GDM1 (cell line): ENCODE data around the gene SERP1.

Experiments used
- DNase-seq: peaks from one replicate; lab custom pipeline; 2025; lab: John Stamatoyannopoulos, UW

SERP1 gene

GRCh38 chr3:150546226-150547044 lies at the start of gene SERP1, which contains the start of gene EIF2A:
Gene SERP1, minus strand, starts transcription at chr3:150546496. Its CDS starts 361 bp downstream, at chr3:150546135.
Gene EIF2A, plus strand, starts transcription at chr3:150546787. Its CDS starts 16 bp downstream, at chr3:150546803.
- peak; percentile 99 for DNase-seq

DNA sequence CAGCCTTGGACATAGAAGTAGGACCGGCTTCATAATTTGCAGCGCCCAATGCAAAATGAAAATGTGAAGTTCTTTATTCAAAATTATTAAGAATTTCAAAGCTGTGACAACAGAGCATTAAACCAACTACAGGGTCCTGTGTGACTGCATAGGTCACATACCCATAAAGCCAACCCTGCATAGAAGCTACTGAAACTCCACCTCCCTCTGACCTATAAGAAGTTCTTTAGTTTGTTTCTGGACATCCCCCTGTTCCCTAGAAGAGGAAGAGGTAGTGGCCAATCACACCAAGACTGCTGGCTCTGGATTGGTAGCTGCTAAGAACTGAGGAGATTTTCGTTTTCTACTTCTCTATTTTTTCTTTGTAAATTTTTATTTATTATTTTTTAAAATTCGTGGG lies 47.9 kb upstream of the SERP1 start:
- DNase-seq, result no peak

DNA sequence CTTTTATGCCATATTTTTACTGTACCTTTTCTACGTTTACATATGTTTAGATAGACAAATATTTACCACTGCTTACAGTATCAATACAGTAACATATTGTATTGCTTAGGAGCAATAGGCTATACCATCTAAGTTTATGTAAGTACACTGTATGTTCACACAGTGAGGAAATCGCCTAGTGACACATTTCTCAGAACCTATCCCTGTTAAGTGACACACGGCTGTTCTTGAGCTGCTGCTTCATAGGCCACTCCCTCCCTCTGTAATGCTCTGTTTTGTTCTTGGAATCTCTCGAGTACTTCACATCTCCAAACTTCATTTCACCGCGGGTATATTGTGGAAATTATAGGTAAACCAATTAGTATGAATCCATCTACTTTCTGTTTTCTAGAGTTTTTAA lies 43.5 kb upstream of the SERP1 start:
- no peak for DNase-seq

GRCh38 chr3:150588027-150588830 lies 41.9 kb upstream of the SERP1 start:
- DNase-seq, result no peak

DNA sequence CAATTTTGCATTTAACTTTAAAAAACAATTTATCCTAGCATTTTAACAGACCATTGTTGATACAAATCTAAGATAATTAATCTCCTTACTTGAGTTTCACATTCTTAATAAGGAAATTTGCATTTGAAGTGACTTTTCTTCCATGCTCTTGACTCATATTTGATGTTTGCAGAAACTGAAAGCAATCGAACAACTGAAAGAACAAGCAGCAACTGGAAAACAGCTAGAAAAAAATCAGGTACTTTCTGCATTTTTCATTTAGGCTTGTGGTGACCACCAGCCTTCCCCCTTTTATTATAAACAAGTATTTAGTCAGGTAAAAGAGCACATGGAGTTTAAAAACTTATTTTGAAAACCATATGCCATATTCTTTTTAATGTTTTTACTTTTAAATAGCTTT lies 36.7 kb upstream of the SERP1 start:
- no peak for DNase-seq

DNA sequence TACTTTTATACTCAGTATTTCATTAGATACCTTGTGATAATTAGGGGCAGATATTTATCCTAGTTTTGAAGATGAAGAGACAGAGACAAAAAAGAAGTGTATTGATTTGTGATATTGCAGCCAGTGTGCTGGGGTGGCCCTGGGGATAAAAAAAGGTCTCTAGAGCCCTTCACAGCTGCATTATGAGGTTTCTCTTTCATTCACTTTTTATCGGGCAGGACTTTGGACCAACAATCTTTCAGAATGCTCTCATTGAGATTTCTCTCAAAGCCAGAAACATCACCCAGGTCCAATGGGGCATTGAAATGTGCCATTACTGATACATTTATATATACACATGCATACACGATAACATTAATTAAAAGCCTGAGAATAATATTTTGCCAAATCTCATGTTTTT lies 36.3 kb upstream of the SERP1 start:
- no peak for DNase-seq

DNA sequence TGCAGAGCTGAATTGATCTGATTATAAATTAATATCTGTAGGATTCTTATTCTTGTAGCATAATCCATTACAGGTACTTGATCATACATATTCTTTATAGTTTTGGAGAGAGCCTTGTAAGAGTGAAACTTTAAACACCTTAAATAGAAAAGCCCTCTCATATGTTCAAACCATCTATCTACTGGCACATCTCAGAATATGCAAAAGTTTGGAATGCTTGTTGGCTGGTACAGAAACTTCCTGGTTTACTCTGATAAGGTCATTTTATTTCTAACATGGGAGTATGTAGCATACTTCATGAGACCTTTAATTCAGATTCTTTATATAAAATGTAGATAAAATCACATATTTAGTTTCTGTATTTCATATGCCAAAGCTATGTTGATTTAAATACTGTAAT lies 34.9 kb upstream of the SERP1 start:
- no peak for DNase-seq

- DNase-seq, result no peak
Observed at GRCh38 chr3:150577855-150578254, 31.6 kb upstream of the SERP1 start.

DNA sequence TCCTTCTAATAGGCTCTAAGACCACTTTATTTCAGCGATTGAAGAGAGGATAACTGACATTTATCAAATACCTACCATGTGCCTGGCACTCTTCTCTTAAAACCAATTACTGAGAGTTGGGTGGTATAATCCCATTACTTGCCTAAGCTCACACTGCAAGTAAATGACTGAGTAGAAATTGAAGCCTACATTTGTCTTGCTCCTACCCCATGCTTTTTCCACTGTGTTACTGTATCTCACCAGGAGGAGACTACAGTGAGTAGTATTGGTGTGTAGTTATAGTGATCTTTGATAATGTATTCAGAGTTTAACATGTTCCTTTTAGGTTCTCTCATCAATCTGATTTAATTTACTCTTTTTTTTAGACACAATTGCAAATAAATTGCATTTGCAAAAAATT lies 21.0 kb upstream of the SERP1 start:
- DNase-seq, result no peak

GRCh38 chr3:150564243-150564642 lies 17.9 kb upstream of the SERP1 start:
- DNase-seq, result no peak

- DNase-seq, result no peak
Observed at GRCh38 chr3:150557725-150558124, 11.4 kb upstream of the SERP1 start.

DNA sequence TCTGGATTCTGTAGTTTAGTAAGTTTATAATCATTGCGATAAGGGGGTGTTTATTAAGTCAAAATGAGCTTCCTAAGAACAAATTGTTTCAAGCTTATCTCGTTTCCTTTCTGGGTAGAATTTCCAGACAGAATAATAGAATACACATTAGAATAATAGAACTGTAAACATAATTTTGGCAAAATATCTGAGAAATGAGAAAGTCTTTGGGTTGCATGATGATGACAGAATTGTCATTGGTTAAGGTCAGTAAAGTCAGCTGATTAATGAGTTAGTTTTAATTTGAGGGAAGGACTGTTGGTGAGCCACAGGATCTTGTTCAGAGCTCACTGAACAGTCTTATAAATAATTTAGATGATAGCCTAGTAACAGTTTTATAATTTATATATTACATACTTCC lies 10.5 kb upstream of the SERP1 start:
- DNase-seq, result no peak

GRCh38 chr3:150555859-150556436 lies 9.7 kb upstream of the SERP1 start:
- peak; percentile 2 for DNase-seq

DNA sequence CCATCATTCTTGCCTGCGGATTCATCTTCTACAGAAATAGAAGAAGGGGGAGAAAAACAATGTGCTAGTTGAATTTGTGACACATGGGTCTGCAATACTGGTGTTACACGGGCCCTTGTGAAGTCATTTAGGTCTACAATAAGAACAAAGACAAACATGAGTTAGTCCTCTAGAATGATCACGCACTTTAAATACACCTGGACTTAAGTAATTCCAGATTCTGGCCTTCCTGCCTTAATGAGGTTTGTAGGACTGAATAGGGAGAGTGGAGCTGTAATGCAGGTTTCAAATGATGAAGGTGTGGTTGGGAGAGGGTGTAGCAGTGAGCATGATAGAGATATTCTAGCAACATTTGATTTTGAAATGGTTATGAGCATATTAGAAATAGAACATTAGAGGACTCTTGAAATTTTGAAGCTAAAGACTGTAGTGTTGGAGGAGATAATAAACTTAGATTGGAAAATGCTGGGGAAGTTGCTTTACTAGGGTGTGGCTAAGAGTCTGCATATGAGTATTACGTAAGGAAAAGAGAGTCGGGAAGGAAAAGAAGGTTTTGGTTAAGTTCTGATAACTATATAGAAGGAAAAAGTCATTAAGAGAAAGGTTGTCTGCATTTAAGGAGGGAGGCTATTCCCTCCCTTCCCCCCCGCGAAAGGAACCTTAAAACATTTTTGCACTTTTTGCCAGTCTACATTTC lies 897 bp upstream of the SERP1 start:
- no peak for DNase-seq

- peak; percentile 47 for DNase-seq
Observed at GRCh38 chr3:150545419-150546225, 674 bp downstream of the SERP1 start.

DNA sequence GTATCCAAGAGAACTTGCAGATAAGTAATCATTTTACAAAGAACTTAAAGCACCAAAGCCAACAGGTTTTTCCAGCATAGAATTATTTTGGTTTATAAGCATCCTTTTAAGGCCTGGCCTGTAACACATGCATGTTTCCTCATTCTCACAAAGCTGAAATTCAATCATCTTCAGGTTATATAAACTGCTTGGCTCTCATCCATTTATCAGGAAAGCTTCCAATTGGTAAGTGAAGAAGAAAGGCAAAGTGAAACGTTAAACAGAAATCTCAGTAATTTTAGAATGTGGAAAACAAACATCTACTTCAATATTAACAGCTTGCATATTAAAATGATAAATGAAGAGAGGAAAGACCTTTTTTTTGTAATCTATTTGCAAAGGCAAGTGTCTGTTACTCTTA lies 1.6 kb downstream of the SERP1 start:
- DNase-seq, result no peak

- DNase-seq, result no peak
Observed at GRCh38 chr3:150544041-150544440, 2.3 kb downstream of the SERP1 start.

DNA sequence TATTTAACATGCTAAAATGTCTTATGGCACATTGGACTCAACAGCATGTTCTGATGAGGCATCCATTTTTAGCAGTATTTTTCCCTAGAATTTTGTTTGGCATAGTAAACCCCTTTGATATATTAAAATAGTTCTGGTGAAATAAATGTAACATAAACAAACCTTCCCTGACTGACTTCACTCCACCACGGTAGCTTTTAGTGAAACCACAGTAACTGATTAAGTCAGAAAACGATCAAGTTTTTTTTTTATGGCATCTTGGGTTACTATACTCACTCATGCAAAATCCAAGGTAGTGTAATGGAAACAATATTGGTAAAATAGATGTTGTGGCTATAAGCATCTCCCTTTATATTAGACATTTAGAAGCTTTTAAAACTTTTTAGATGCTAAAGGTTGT lies 2.8 kb downstream of the SERP1 start:
- no peak for DNase-seq

- DNase-seq, result no peak
Observed at GRCh38 chr3:150543128-150543527, 3.2 kb downstream of the SERP1 start.

GRCh38 chr3:150540991-150541390 lies 5.3 kb downstream of the SERP1 start:
- DNase-seq, result no peak

- no peak for DNase-seq
Observed at GRCh38 chr3:150540297-150540696, 6.0 kb downstream of the SERP1 start.
